ENCODE results near the gene NDUFB2. TPM values are rescaled to one million over a fixed set of nuclear protein-coding genes. Genes with fewer than 3 reads are reported as not detected.

NDUFB2 gene
- total and polyA plus RNA-seq, 2 of the 13 experiments (the other 11 are each of a cell fraction or from before 2014, with no cell fraction given), result 206 to 221 TPM

DNA sequence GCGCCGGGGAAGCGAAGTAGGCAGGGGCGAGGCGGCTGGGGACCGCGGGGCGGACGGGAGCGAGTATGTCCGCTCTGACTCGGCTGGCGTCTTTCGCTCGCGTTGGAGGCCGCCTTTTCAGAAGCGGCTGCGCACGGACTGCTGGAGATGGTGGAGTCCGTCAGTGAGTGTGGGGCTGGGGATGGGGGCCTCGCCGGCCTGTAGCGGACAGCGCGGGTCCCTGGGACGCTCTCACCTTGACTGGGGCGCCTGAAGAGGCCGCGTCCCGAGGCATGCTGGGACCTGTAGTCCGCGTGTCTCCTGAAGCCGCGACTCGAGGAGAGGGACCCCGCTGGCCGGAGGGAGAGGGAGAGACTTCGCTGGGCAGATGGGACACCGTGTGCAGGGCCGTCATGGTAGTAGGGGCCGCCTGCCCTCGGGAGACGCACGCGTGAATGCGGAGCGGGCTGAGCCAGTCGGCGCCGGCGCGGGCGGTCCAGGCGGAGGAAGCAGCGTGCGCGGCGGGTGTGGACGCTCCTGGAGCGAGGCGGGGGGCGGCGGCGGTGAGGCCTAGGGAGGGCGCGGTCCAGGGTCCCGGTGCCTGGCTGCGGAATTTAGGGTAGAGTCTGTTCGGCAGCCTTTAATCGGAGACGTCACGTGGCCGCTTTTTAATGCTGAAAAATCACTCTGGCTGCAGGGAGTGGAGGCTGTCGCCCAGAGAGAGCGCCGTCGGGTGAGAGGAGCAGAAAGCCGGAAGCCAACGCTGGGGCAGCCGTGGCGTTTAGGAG is at the start of gene NDUFB2 (continued):
- no peak for TF ChIP-seq ZFP36 (IDR thresholded peaks at IDR 0.05; ENCODE audit: borderline replicate concordance, low read depth, low read length, partially characterized antibody)
- 0 out of 2 replicates have a peak, but pooled peaks have one; percentile 1 for TF ChIP-seq ZFP36L2 (CRISPR knock-in tag; IDR thresholded peaks at IDR 0.05)
- TF ChIP-seq HOXA3 (CRISPR knock-in tag; IDR thresholded peaks at IDR 0.05), result peak; percentile 78
- TF ChIP-seq ZNF598 (CRISPR knock-in tag; IDR thresholded peaks at IDR 0.05; ENCODE audit: borderline replicate concordance), result no peak
- no peak for TF ChIP-seq NFYC (CRISPR knock-in tag; IDR thresholded peaks at IDR 0.05)
- peak; percentile 98 for TF ChIP-seq ZSCAN25 (CRISPR knock-in tag; IDR thresholded peaks at IDR 0.05)
- TF ChIP-seq ZNF839 (CRISPR knock-in tag; IDR thresholded peaks at IDR 0.05; ENCODE audit: borderline replicate concordance), result no peak; the same call in 1 of the 2 replicates
- TF ChIP-seq SYNCRIP (IDR thresholded peaks at IDR 0.05; ENCODE audit: insufficient read depth, low read depth, low read length), result no peak
- TF ChIP-seq TAF1 (CRISPR knock-in tag; IDR thresholded peaks at IDR 0.05), result peak; percentile 68
- TF ChIP-seq, protein P1, sequence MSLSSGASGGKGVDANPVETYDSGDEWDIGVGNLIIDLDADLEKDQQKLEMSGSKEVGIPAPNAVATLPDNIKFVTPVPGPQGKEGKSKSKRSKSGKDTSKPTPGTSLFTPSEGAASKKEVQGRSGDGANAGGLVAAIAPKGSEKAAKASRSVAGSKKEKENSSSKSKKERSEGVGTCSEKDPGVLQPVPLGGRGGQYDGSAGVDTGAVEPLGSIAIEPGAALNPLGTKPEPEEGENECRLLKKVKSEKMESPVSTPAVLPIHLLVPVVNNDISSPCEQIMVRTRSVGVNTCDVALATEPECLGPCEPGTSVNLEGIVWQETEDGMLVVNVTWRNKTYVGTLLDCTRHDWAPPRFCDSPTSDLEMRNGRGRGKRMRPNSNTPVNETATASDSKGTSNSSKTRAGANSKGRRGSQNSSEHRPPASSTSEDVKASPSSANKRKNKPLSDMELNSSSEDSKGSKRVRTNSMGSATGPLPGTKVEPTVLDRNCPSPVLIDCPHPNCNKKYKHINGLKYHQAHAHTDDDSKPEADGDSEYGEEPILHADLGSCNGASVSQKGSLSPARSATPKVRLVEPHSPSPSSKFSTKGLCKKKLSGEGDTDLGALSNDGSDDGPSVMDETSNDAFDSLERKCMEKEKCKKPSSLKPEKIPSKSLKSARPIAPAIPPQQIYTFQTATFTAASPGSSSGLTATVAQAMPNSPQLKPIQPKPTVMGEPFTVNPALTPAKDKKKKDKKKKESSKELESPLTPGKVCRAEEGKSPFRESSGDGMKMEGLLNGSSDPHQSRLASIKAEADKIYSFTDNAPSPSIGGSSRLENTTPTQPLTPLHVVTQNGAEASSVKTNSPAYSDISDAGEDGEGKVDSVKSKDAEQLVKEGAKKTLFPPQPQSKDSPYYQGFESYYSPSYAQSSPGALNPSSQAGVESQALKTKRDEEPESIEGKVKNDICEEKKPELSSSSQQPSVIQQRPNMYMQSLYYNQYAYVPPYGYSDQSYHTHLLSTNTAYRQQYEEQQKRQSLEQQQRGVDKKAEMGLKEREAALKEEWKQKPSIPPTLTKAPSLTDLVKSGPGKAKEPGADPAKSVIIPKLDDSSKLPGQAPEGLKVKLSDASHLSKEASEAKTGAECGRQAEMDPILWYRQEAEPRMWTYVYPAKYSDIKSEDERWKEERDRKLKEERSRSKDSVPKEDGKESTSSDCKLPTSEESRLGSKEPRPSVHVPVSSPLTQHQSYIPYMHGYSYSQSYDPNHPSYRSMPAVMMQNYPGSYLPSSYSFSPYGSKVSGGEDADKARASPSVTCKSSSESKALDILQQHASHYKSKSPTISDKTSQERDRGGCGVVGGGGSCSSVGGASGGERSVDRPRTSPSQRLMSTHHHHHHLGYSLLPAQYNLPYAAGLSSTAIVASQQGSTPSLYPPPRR (CRISPR knock-in tag; IDR thresholded peaks at IDR 0.05; ENCODE audit: borderline replicate concordance), result no peak
- TF ChIP-seq ZSCAN30 (CRISPR knock-in tag; IDR thresholded peaks at IDR 0.05), result no peak; the same call in 1 of the 2 replicates
- TF ChIP-seq, protein P2, sequence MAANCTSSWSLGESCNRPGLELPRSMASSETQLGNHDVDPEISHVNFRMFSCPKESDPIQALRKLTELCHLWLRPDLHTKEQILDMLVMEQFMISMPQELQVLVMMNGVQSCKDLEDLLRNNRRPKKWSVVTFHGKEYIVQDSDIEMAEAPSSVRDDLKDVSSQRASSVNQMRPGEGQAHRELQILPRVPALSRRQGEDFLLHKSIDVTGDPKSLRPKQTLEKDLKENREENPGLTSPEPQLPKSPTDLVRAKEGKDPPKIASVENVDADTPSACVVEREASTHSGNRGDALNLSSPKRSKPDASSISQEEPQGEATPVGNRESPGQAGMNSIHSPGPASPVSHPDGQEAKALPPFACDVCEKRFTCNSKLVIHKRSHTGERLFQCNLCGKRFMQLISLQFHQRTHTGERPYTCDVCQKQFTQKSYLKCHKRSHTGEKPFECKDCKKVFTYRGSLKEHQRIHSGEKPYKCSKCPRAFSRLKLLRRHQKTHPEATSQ (CRISPR knock-in tag; IDR thresholded peaks at IDR 0.05; ENCODE audit: borderline replicate concordance), result peak; percentile 85; the same call in 1 of the 2 replicates
- no peak for TF ChIP-seq FOXJ3 (CRISPR knock-in tag; IDR thresholded peaks at IDR 0.05; ENCODE audit: borderline replicate concordance)
- TF ChIP-seq ZNF274 (CRISPR knock-in tag; IDR thresholded peaks at IDR 0.05), result no peak
- no peak for TF ChIP-seq FOXM1 (CRISPR knock-in tag; IDR thresholded peaks at IDR 0.05)
- no peak for TF ChIP-seq XRCC5 (optimal IDR thresholded peaks at IDR 0.05; ENCODE audit: low read length)
- no peak for TF ChIP-seq GZF1 (CRISPR knock-in tag; IDR thresholded peaks at IDR 0.05)
- 0 out of 2 replicates have a peak, but pooled peaks have one; percentile 6 for TF ChIP-seq STAG1 (CRISPR knock-in tag; IDR thresholded peaks at IDR 0.05)
- no peak for TF ChIP-seq ZNF577 (CRISPR knock-in tag; IDR thresholded peaks at IDR 0.05; ENCODE audit: borderline replicate concordance, low read depth)
- peak; percentile 76; the same call in 1 of the 2 replicates for TF ChIP-seq BORCS8-MEF2B (CRISPR knock-in tag; IDR thresholded peaks at IDR 0.05)
- TF ChIP-seq, protein P3, sequence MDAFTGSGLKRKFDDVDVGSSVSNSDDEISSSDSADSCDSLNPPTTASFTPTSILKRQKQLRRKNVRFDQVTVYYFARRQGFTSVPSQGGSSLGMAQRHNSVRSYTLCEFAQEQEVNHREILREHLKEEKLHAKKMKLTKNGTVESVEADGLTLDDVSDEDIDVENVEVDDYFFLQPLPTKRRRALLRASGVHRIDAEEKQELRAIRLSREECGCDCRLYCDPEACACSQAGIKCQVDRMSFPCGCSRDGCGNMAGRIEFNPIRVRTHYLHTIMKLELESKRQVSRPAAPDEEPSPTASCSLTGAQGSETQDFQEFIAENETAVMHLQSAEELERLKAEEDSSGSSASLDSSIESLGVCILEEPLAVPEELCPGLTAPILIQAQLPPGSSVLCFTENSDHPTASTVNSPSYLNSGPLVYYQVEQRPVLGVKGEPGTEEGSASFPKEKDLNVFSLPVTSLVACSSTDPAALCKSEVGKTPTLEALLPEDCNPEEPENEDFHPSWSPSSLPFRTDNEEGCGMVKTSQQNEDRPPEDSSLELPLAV (CRISPR knock-in tag; conservative IDR thresholded peaks at IDR 0.05; ENCODE audit: low read depth), result 0 out of 2 replicates have a peak, but pooled peaks have one; percentile 34
- no peak for TF ChIP-seq ATAD3A (CRISPR knock-in tag; IDR thresholded peaks at IDR 0.05)
- TF ChIP-seq ZNF101 (CRISPR knock-in tag; IDR thresholded peaks at IDR 0.05; ENCODE audit: borderline replicate concordance, low read depth), result no peak
